GM21786 (cell line): ENCODE results near the gene MAGEH1.
"Not testable (repeated sequence)": the region's sequence is repeated elsewhere in the genome, so short reads cannot be mapped to it uniquely, and the experiment has no call there.

Experiments
- ATAC-seq: cut with Tn5 transposase; IDR thresholded peaks from one replicate; pipeline ENCODE4 v1.9.1; 2021; ENCODE audit not compliant: unreplicated experiment

Gene MAGEH1, protein sequence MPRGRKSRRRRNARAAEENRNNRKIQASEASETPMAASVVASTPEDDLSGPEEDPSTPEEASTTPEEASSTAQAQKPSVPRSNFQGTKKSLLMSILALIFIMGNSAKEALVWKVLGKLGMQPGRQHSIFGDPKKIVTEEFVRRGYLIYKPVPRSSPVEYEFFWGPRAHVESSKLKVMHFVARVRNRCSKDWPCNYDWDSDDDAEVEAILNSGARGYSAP

DNA sequence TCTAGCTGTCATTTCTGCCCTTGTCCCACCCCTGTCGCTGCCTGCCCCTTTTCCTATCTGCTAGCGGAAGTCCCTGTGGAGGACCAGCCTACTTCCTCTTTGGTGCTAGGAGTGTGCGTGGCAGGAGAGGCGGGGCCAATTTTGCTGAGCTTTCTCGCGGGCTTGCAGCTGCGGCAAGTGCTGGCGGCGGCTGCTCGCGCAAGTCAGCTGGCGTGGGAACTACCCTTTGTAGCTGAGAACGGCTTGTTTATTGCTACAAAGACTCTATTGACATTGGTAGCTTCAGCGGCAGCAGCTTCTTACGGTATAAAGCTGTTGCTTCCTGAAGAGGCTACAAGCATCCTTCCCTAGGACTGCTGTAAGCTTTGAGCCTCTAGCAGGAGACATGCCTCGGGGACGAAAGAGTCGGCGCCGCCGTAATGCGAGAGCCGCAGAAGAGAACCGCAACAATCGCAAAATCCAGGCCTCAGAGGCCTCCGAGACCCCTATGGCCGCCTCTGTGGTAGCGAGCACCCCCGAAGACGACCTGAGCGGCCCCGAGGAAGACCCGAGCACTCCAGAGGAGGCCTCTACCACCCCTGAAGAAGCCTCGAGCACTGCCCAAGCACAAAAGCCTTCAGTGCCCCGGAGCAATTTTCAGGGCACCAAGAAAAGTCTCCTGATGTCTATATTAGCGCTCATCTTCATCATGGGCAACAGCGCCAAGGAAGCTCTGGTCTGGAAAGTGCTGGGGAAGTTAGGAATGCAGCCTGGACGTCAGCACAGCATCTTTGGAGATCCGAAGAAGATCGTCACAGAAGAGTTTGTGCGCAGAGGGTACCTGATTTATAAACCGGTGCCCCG lies at the start of gene MAGEH1:
TSS of gene MAGEH1 (plus strand) at position 138 of the 843 bp plus-strand sequence. CDS start at position 386, 248 bp downstream.
- ATAC-seq: peak; percentile 98

- ATAC-seq: not testable (repeated sequence)
These were observed 24.8 kb upstream of the MAGEH1 start for GRCh38 chrX:55427079-55427478.

DNA sequence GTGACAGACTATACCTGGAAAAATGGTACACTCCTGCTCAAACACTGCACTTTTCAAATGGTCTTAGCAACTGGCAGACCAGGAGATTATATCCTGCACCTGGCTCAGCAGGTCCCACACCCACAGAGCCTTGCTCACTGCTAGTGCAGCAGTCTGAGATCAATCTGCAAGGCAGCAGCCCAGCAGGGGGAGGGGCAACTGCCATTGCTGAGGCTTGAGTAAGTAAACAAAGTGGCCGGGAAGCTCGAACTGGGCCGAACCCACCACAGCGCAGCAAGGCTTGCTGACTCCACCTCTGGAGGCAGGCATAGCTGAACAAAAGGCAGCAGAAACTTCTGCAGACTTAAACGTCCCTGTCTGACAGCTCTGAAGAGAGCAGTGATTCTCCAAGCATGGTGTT lies 8.5 kb upstream of the MAGEH1 start:
- not testable (repeated sequence) for ATAC-seq

DNA sequence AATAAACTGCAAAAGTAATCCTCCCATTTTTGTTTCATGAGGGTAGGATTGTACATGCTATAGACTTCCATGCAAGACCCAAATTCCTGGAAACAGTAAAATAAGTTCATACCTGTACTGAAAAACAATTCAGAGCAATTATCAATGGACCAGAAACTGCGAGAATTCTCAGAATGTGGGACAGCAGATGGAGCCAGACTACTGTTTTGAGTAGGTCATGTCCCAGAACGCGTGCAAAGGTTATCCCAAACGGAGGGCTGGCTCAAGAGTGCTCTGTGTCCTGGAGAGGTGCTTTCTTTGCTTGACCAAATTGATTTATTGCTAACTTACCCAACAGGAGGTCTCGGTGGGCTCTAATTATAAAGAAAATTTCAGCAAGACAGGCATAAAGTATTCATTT lies 1.7 kb upstream of the MAGEH1 start:
- no peak for ATAC-seq

DNA sequence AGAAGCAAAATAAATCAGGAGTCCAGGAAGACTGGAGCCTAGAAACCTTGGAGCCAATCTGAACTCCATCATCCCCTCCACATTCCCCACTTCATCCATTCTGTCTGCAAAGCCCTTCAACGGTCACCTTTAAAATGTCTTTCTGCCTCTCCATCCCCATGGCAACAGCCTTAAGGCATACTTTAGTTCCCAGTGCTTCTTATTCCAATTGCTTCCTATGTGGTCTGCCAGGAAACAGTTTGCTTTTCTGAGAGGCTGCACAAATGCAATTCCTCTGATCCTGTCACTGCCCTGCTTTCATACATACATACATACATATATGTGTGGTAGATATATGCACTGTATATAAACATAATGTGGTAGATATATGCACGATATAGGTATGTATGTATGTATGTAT lies 786 bp upstream of the MAGEH1 start:
- ATAC-seq: no peak

DNA sequence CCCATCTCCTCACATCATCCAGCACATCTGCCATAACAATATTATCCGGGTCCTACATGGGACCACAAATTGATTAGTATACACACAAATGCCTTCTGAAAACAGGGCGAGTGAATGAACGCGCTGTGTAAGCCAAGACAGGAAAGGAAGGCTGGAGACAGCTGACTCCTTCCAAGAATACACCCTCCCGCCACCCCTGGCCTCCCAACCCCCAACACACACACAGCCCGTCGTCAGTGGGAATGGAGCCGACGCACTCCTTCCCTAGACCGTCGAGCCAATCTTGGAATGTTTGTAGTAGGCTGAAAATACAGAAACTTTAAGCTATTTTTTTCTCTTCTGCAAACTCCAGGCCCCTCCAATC lies 319 bp upstream of the MAGEH1 start:
- no peak for ATAC-seq

GRCh38 chrX:55452833-55453124 lies 852 bp downstream of the MAGEH1 start:
- ATAC-seq: no peak

DNA sequence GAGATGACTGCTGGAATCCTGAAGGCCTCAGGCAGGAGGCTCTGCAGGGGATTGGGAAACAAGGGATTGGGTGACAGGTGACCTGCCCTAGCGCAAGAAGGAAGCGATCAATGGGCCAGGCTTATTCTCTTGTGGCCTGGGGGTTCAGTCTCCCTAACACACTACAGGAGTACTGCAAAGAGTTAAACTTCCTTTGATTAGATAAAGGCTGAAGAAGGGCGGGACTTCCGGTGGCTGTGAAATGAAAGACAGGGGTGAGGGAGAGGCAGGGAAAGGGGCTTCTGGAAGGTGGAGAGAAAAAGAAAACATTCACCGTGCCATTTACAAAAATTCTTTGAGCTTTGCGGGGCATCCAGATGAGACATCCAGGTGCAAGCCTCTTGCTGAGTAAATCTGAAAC lies 3.8 kb downstream of the MAGEH1 start:
- not testable (repeated sequence) for ATAC-seq

- ATAC-seq: not testable (repeated sequence)
These were observed 7.5 kb downstream of the MAGEH1 start for GRCh38 chrX:55459426-55459825.

- ATAC-seq: not testable (repeated sequence)
These were observed 8.0 kb downstream of the MAGEH1 start for GRCh38 chrX:55459926-55460325.

DNA sequence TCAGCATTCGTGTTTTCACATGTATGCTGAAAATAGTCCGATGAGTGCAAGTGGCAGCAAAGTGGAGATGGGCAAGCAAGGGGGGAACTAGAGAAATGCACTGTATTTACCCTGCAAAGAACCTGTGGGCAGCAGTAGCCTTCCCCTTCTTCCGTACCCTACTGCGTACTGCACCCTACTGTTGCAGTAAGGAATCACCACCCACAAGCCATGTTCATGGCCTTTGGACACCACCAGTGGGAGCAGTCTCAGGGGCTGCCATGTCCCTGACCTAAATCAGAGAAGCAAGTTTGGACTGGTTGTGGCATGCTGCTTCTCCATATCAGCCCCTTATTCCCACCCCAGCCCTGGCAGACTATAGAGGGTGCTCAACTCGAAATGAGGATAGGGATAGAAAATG lies 12.1 kb downstream of the MAGEH1 start:
- ATAC-seq: not testable (repeated sequence)

- ATAC-seq: not testable (repeated sequence)
These were observed 13.2 kb downstream of the MAGEH1 start for GRCh38 chrX:55465108-55465507.

DNA sequence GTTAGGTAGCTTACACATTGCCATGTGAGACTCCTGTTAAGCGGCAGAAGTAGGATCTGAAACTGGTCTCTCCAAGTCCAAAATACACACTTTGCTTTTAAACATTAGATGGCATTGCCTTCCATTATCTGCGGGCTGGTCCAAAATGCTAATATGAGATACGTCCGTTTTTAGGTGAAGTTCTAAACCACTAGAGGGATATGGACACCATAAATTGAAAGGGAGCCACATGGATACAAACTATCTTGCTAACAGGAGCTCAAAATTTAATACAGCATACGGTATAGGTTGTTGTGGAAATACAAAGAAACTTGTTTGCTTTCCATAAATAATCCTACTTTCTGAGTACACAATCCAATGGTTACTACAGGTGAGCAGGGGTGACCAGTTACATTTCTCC lies 13.9 kb downstream of the MAGEH1 start:
- ATAC-seq: not testable (repeated sequence)

GRCh38 chrX:55479956-55480355 lies 28.0 kb downstream of the MAGEH1 start:
- ATAC-seq: not testable (repeated sequence)

- no peak for ATAC-seq
These were observed 28.6 kb downstream of the MAGEH1 start for GRCh38 chrX:55480390-55481062.

- ATAC-seq: no peak
These were observed 33.0 kb downstream of the MAGEH1 start for GRCh38 chrX:55484948-55485347.

DNA sequence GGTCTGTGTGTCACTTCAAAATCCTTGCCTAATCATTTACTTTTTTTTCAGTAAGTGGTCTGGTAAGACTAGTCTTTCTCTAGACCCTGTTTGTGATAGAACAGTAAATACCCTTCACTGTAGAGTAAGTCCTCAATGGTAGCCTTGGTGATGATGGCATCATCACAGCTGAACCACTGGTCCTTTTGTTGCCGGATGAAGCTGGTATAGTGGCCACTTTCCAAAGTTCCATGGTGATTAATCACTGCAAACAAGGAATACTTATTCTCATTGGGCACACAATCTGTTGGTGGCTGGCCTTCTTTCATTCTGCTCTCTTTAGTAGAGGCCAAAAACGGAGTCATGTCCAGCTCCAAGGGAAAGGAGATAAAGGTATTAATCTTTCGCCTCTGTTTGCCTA lies 34.8 kb downstream of the MAGEH1 start:
- no peak for ATAC-seq

DNA sequence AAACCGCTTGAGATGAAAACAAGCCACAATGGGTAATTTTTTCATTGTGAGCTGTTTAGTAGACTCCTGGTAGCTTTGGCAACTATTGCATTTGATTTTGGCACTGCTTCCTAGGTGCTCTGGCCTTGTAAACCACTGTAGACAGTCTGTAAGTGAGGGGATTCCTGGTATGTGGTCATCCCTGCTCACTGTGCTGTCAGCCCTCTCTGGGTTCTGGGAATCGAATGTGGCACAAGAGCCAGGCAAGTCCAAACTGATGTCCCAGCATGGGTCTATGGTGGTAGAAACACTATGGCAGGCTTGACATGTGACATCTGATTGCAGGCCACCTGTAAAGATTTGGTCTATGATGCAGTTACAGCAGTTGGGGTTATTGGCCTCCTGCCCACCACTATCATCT lies 35.2 kb downstream of the MAGEH1 start:
- ATAC-seq: no peak

DNA sequence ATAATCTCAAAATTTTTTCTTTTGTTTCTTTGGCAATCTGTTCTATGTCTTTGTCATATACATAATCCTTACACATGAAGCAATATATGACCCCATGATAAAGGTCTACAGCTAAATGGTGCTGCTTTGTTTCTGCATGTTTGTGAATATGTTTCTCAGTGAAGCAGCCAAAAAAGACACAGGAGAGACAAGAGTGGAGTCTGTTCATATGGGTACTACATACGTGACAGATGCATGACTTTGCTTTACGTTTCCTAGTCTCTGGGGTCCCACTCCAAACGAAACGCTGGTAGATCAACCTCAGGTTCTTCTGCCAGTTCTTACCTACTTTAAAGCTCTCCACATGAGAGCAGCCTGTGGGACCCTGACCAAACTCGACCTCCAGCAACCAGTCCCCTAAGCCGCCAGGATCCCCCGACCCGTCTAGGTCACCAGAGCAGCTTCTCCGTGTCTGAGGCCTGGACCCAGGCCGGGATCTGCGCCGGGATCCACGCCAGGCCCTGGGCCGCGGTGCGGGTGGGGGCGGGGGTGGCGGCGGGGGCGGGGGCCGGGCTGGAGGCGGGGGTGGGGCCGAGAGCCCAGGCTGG lies 36.2 kb downstream of the MAGEH1 start:
- peak; percentile 3 for ATAC-seq

DNA sequence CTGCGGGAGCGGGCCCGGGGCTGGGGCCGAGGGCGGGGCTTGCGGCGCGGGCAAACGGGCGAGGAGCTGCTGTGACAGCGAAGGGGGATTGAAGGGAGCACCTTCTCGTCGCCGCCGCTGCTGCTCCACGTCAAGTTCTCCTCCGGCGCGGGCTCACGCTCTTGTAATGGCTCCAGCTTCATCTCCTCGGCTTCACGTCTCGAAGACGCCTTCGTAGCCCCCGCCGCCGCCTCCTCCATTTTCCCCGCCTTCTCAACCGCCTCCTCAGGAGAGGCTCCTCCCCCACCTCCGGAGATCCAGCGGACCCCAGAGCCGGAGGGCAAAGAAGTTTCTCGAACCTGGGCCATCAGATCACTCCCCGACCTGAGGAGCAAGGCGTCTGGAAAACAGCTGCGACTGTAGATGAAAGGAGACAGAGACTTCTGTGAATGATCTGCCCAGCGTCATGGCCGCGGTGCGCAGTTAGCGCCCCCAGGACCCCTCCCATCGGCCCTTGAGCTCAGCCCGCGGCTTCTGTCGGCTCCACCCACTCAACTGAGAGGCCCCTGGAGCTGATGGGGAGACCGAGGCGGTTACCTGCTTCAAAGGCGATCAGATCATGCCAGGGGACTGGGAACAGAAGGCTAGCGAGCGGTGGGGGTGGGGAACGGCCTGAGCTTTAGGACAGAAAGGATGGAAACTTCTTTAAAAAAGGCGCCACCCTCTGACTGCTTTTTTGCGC lies 36.8 kb downstream of the MAGEH1 start:
- ATAC-seq: peak; percentile 62
